Endothelial cell of umbilical vein (primary cell): ENCODE results near the gene SNHG17. TPM values are rescaled to one million over a fixed set of nuclear protein-coding genes. Genes with fewer than 3 reads are reported as not detected.

ENCODE experiments used
- BruUV-seq: library from RNA; stranded (reverse); fragments of 400-500 nt; replicated peaks from 2 replicates; lab custom pipeline; 2021; lab: Mats Ljungman, UMichigan
- CTCF ChIA-PET: fragments of 300-600, 350-600 bp; sonication (Branson Sonifier 250); formaldehyde crosslinking; loops from one replicate; lab custom pipeline; 2021; ENCODE audit warnings: antibody characterized with exemption, inconsistent platforms; lab: Charles Lee
- POLR2A ChIA-PET: fragments of 300-600, 350-600 bp; sonication (Branson Sonifier 250); formaldehyde crosslinking; loops from one replicate; lab custom pipeline; 2021; ENCODE audit warnings: antibody characterized with exemption, inconsistent platforms; lab: Charles Lee
- DNase-seq: peaks from one replicate; pipeline ENCODE4 v3.0.0-alpha.2; 2011; ENCODE audit warnings: low read depth, low spot score
- FAIRE-seq: peaks from 2 replicates; lab custom pipeline; 2011; peaks lifted over from hg19 to GRCh38; lab: Jason Lieb, UNC
- H2AFZ ChIP-seq: 2 replicates; pipeline ENCODE4 v1.6.0; 2012; ENCODE audit warnings: low read depth, low read length, control low read depth, inconsistent platforms
- H3K27ac ChIP-seq: 2 replicates; pipeline ENCODE4 v1.5.1; 2011; ENCODE audit warnings: low read depth, mild to moderate bottlenecking, control low read depth, low read length, moderate library complexity; ENCODE audit not compliant: insufficient read depth
- H3K27me3 ChIP-seq, 2 experiments: 2 replicates each; pipeline versions ENCODE4 v1.6.0 to v1.6.1; 2011; ENCODE audit warnings: low read length in 2 of 2, mixed read lengths in 1 of 2; ENCODE audit not compliant: control insufficient read depth in 2 of 2, insufficient read depth in 2 of 2
- H3K36me3 ChIP-seq, 2 experiments: 2 replicates in 1 of 2; 3 replicates in 1 of 2; pipeline ENCODE4 v1.5.1; 2011; ENCODE audit warnings: low read length in 2 of 2, mild to moderate bottlenecking in 1 of 2, moderate library complexity in 1 of 2; ENCODE audit not compliant: control insufficient read depth in 2 of 2, insufficient read depth in 2 of 2; ENCODE audit errors: extremely low read depth in 1 of 2
- H3K4me1 ChIP-seq: 3 replicates; pipeline ENCODE4 v1.5.1; 2011; ENCODE audit warnings: mild to moderate bottlenecking, low read length; ENCODE audit not compliant: control insufficient read depth, insufficient read depth; ENCODE audit errors: extremely low read depth
- H3K4me2 ChIP-seq: 2 replicates; pipeline ENCODE4 v1.6.1; 2011; ENCODE audit warnings: low read length, control low read depth, mixed read lengths; ENCODE audit not compliant: insufficient read depth
- H3K4me3 ChIP-seq, 3 experiments: fragments of 200-600 bp in 1 of 3; sonication (generic), shearing (Covaris generic) in 1 of 3; replicated peaks in 1 of 3; 2 replicates each; pipeline ENCODE4 v1.5.1; 2011 to 2016; ENCODE audit warnings: control low read depth in 3 of 3, low read length in 3 of 3, mild to moderate bottlenecking in 2 of 3, inconsistent platforms in 1 of 3, low read depth in 1 of 3, moderate library complexity in 1 of 3; ENCODE audit not compliant: insufficient read depth in 1 of 3
- H3K79me2 ChIP-seq: 2 replicates; pipeline ENCODE4 v1.6.0; 2012; ENCODE audit warnings: low read length, inconsistent platforms; ENCODE audit not compliant: control insufficient read depth, insufficient read depth
- H3K9ac ChIP-seq: replicated peaks from 2 replicates; pipeline ENCODE3; 2011; ENCODE audit warnings: low read length, control low read depth; ENCODE audit not compliant: insufficient read depth; ENCODE audit errors: extremely low read depth
- H3K9me1 ChIP-seq: replicated peaks from 3 replicates; pipeline ENCODE4 v1.6.0; 2011; ENCODE audit warnings: mild to moderate bottlenecking, low read length; ENCODE audit not compliant: control insufficient read depth, insufficient read depth; ENCODE audit errors: extremely low read depth
- H3K9me3 ChIP-seq: replicated peaks from 2 replicates; pipeline ENCODE4 v1.5.1; 2012; ENCODE audit warnings: low read length, inconsistent platforms; ENCODE audit not compliant: control insufficient read depth, insufficient read depth
- H4K20me1 ChIP-seq: replicated peaks from 2 replicates; pipeline ENCODE3; 2011; ENCODE audit warnings: mild to moderate bottlenecking, low read length; ENCODE audit not compliant: control insufficient read depth, insufficient read depth; ENCODE audit errors: extremely low read depth
- CTCF ChIP-seq, 2 donors: IDR thresholded peaks; 1 replicate in 1 of 2; 2 replicates in 1 of 2; pipeline ENCODE4 v1.5.1; 2011; ENCODE audit warnings: low read length in 2 of 2, mild to moderate bottlenecking in 2 of 2, moderate library complexity in 2 of 2, control low read depth in 1 of 2, inconsistent platforms in 1 of 2, low read depth in 1 of 2; ENCODE audit not compliant: insufficient read depth in 1 of 2; ENCODE audit errors: extremely low read depth in 1 of 2
- EZH2 ChIP-seq: IDR thresholded peaks from 2 replicates; pipeline ENCODE4 v1.6.1; 2012; ENCODE audit warnings: borderline replicate concordance, low read depth, mild to moderate bottlenecking, moderate library complexity, low read length, inconsistent platforms; ENCODE audit not compliant: severe bottlenecking
- FOS ChIP-seq: IDR thresholded peaks from 2 replicates; pipeline ENCODE4 v1.6.1; 2011; ENCODE audit warnings: mild to moderate bottlenecking, low read length, moderate library complexity, borderline replicate concordance; ENCODE audit not compliant: insufficient read depth
- GATA2 ChIP-seq: IDR thresholded peaks from 2 replicates; pipeline ENCODE4 v1.7.0; 2011; ENCODE audit warnings: low read depth, mild to moderate bottlenecking, moderate library complexity, mixed read lengths, low read length; ENCODE audit not compliant: insufficient read length, insufficient read depth
- JUN ChIP-seq: IDR thresholded peaks from 2 replicates; pipeline ENCODE4 v1.6.1; 2011; ENCODE audit warnings: borderline replicate concordance, low read depth; ENCODE audit not compliant: insufficient read length, insufficient read depth
- MAX ChIP-seq: IDR thresholded peaks from 2 replicates; pipeline ENCODE4 v1.6.1; 2011; ENCODE audit not compliant: insufficient read depth, insufficient read length
- MYC ChIP-seq: IDR thresholded peaks from one replicate; pipeline ENCODE4 v1.6.1; 2011; ENCODE audit warnings: mild to moderate bottlenecking, low read depth, low read length
- POLR2A ChIP-seq: IDR thresholded peaks from 2 replicates; pipeline ENCODE4 v1.6.1; 2012; ENCODE audit warnings: low read depth, mild to moderate bottlenecking, control low read depth, low read length
- dilution Hi-C: fragments of 300-500 bp; cut with MboI; formaldehyde crosslinking; loops from one replicate; pipeline ENCODE4 v1.15.0; 2019; ENCODE audit warnings: low sequenced_read_pairs; ENCODE audit not compliant: extremely low pct_ligation_motif_present
- intact Hi-C: fragments of 100-400 bp; cut with micrococcal nuclease; formaldehyde crosslinking; loops from one replicate; pipeline ENCODE4 v1.10.0; 2022
- polyA plus RNA-seq, 4 experiments: library from polyadenylated mRNA; depleted of rRNA in 3 of 4; stranded (reverse) in 3 of 4; unstranded in 1 of 4; fragments of >200 nt; gene quantifications; 2 replicates each; pipeline versions ENCODE4 v1.2.1 to v1.2.3, GENCODE V29; 2011 to 2012; ENCODE audit warnings: missing spikeins in 1 of 4
- total RNA-seq: library from RNA; stranded (reverse); gene quantifications from 2 replicates; pipeline ENCODE4 v1.2.3, GENCODE V29; 2021

The SNHG17 gene
- total and polyA plus RNA-seq, 2 donors (not counting 3 experiments of a cell fraction or from before 2014, with no cell fraction given): 39.4 to 94.0 TPM

GRCh38 chr20:38449046-38449445, 13.9 kb upstream of the SNHG17 start:
- Histone ChIP-seq H2AFZ (no peak overlapping the region), H3K27ac (no peak overlapping the region), H3K27me3 (no peaks in the 10 kb centered on the region), H3K36me3 (peaks cover 0 to 4% of the 10 kb centered on the region in 2 experiments), H4K20me1 (no peaks in the 10 kb centered on the region), H3K9ac (no peak overlapping the region), H3K4me3 (no peak overlapping the region), H3K9me3 (no peaks in the 10 kb centered on the region), H3K9me1 (no peaks in the 10 kb centered on the region), H3K79me2 (no peaks in the 10 kb centered on the region), H3K4me1 (peaks cover 68% of the 10 kb centered on the region), H3K4me2 (no peak overlapping the region)
- intact Hi-C loops (no loop called here), dilution Hi-C loops (no loop called here)
- FAIRE-seq (no peak), DNase-seq (no peak)
- no peak for TF ChIP-seq EZH2
- TF ChIP-seq CTCF (IDR thresholded peaks at IDR 0.05; ENCODE audit: extremely low read depth in 1 of 2, insufficient read depth in 1 of 2, low read depth in 1 of 2, low read length in 2 of 2): no peak
- no peak for TF ChIP-seq MYC
- TF ChIP-seq POLR2A: no peak
- TF ChIP-seq GATA2: no peak
- no peak for TF ChIP-seq FOS
- no peak for TF ChIP-seq MAX
- TF ChIP-seq JUN: no peak
- no TSS peak for BruUV-seq
- POLR2A ChIA-PET: no interaction called here
- CTCF ChIA-PET: interaction anchor here (4.1 to 4.3 kb wide), 2 partner anchors 16 to 24 kb away, joined by 41 to 106 read pairs; partner anchors contain the start of genes RALGAPB and SNHG17
